ENCODE results near the gene SNRNP40. TPM values are rescaled to one million over a fixed set of nuclear protein-coding genes. Genes with fewer than 3 reads are reported as not detected.
A peak's percentile ranks its signal among the peaks of the same experiment; 100 is the strongest.

SNRNP40 gene
- total RNA-seq (10 to 100 TPM; 48.4 to 53.7 TPM), total RNA-seq (33.4 to 162 (median 61.8) reads per million in 172 experiments)
- 43.0 TPM for polyA plus RNA-seq (2013, experiment 1 of 2)
- polyA plus RNA-seq (2013, experiment 2 of 2) = 45.4 TPM

DNA sequence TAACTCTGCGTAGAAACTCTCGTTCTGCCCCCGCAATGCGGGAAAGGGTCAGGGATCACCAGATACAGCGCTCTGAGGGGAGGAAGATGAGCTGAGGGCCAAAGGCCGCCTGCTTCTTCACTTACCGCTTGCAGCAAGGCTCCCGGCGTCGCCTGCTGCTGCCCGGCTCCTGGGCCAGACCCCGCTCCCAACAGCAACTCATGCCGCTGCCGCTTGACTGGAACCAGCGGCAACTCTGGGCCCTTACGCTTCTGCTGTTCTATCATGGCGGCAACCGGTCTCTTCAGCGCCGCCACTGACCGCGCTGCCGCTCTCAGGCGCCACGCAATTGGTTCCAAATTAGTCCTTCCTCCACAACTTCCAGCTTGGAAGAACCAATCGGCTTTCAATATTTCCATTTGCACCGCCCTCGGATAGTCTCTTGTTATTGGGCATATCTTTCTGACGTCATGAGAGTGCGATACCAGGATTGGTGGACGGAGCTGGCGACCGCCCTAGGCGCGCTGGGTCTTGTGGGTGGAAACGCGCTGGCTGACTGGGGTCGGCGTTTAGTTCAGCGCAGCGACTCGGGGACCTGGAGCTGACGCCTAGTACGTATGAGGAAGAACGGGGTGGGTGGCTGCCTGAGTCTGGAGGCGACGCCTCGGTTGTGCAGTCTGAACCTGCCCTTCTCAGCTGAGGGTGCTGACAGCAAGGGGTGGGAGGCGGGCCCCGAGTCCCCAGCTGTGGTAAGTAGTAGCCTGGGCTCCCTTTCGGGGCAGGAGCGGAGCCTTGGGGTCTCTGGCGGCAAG, at the start of gene SNRNP40, which contains the start of gene ZCCHC17:
Gene SNRNP40, minus strand, starts transcription at position 303 of the 791 bp plus-strand sequence. Its CDS starts 37 bp downstream, at position 266.
Gene ZCCHC17, plus strand, starts transcription at position 547 of the 791 bp plus-strand sequence. CDS start 13,067 bp downstream, outside the sequence.
- ATAC-seq (ENCODE audit: poor library complexity) (peak; percentile 94), DNase-seq (peak; percentile 84 to 99 (median 90))
- peak within 1 kb of the TSS; percentile 90 for H3K4me3 ChIP-seq (ENCODE audit: low read length)
- no peaks in the 10 kb centered on the region for H3K27me3 Mint-ChIP-seq
- TF ChIP-seq, protein P1, sequence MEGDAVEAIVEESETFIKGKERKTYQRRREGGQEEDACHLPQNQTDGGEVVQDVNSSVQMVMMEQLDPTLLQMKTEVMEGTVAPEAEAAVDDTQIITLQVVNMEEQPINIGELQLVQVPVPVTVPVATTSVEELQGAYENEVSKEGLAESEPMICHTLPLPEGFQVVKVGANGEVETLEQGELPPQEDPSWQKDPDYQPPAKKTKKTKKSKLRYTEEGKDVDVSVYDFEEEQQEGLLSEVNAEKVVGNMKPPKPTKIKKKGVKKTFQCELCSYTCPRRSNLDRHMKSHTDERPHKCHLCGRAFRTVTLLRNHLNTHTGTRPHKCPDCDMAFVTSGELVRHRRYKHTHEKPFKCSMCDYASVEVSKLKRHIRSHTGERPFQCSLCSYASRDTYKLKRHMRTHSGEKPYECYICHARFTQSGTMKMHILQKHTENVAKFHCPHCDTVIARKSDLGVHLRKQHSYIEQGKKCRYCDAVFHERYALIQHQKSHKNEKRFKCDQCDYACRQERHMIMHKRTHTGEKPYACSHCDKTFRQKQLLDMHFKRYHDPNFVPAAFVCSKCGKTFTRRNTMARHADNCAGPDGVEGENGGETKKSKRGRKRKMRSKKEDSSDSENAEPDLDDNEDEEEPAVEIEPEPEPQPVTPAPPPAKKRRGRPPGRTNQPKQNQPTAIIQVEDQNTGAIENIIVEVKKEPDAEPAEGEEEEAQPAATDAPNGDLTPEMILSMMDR (IDR thresholded peaks at IDR 0.05) = no peak
- no peak within 1 kb of the TSS for H3K27ac Mint-ChIP-seq
- peaks cover 20% of the 10 kb centered on the region for H3K36me3 Mint-ChIP-seq (ENCODE audit: low read depth)
- CTCF ChIA-PET = interaction anchor here (1.0 kb wide), 1 partner anchor 517 kb away, joined by 5 read pairs; no protein-coding TSS in a partner anchor
- POLR2A ChIA-PET = interaction anchor here (0.5 to 1.9 kb wide), 14 partner anchors 10 to 1830 kb away, joined by 3 to 6 read pairs (median 3); partner anchors contain the start of genes KHDRBS1, KPNA6, PEF1 and PUM1
- no peaks in the 10 kb centered on the region for H3K9me3 ChIP-seq (ENCODE audit: control insufficient read depth in 1 of 2, insufficient read depth in 1 of 2, low read length in 2 of 2)
- H3K4me1 Mint-ChIP-seq (ENCODE audit: low read depth) = peaks cover 13% of the 10 kb centered on the region
- no peak within 1 kb of the TSS for H3K4me3 Mint-ChIP-seq
- peak within 1 kb of the TSS; percentile 83 to 91 for H3K27ac ChIP-seq (ENCODE audit: low read depth in 1 of 2, low read length in 2 of 2)
- H3K4me1 ChIP-seq (ENCODE audit: insufficient read depth, low read length) = peaks cover 41% of the 10 kb centered on the region
- H3K9me3 Mint-ChIP-seq = no peaks in the 10 kb centered on the region
- peaks cover 14% of the 10 kb centered on the region for H3K36me3 ChIP-seq (ENCODE audit: insufficient read depth, low read length)
- intact Hi-C loops (cut with DNase I, micrococcal nuclease) = loop anchor here in 1 of 2 experiments (2.0 to 10.0 kb wide), 5 partner anchors 232 to 1518 kb away; partner anchors contain the start of genes PEF1, PUM1, RBBP4 and S100PBP
- H3K27me3 ChIP-seq (ENCODE audit: control insufficient read depth in 1 of 2, insufficient read depth in 2 of 2, low read length in 2 of 2) = no peaks in the 10 kb centered on the region

DNA sequence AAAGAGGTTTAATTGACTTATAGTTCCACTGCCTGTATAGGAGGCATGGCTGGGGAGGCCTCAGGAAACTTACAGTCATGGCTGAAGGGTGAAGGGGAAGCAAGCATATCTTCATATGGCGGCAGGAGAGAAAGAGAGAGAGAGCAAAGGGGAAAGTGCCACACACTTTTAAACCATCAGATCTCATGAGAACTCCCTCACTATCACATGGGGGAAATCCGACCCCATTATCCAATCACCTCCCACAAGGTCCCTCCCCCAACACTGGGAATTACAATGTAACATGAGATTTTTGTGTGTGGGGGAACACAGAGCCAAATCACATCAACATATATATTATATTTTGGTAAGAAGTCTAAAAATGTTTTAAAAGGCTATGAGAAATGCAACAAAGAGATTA, 49.0 kb upstream of the SNRNP40 start:
- Histone ChIP-seq H3K27me3 (ENCODE audit: control insufficient read depth in 1 of 2, insufficient read depth in 2 of 2, low read length in 2 of 2) (no peaks in the 10 kb centered on the region), H3K27ac (ENCODE audit: low read depth in 1 of 2, low read length in 2 of 2) (no peak overlapping the region), H3K4me3 (ENCODE audit: low read length) (no peak overlapping the region), H3K36me3 (ENCODE audit: insufficient read depth, low read length) (peaks cover 48% of the 10 kb centered on the region), H3K4me1 (ENCODE audit: insufficient read depth, low read length) (no peaks in the 10 kb centered on the region), H3K9me3 (ENCODE audit: control insufficient read depth in 1 of 2, insufficient read depth in 1 of 2, low read length in 2 of 2) (no peaks in the 10 kb centered on the region)
- Mint-ChIP-seq H3K9me3 (no peaks in the 10 kb centered on the region), H3K27ac (no peak overlapping the region), H3K4me3 (no peak overlapping the region), H3K36me3 (ENCODE audit: low read depth) (peaks cover 84% of the 10 kb centered on the region), H3K27me3 (no peaks in the 10 kb centered on the region), H3K4me1 (ENCODE audit: low read depth) (no peaks in the 10 kb centered on the region)
- intact Hi-C loops (cut with DNase I, micrococcal nuclease) = no loop called here
- TF ChIP-seq, protein P1 (IDR thresholded peaks at IDR 0.05) = no peak
- no peak for ATAC-seq (ENCODE audit: poor library complexity)
- ChIA-PET CTCF (no interaction called here), POLR2A (no interaction called here)
- no peak for DNase-seq

DNA sequence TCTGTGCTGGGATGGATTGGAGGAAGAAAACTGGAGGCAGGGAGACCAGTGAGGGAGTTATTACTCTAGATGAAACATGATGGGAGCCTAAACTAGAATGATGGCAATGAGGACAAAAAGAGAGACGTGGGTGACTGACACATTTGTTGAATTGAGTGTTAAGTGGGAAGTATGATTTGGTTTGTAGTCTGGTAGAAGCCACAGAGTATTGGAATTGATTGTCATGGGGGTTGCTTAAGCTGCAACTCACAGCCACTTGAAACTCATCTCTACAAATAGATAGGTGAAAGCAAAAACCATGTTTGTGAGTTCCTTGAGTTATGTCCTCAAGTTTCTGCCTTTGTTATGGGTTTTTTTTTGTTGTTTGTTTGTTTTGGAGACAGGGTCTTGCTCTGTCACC, 47.9 kb upstream of the SNRNP40 start:
- ChIA-PET CTCF (no interaction called here), POLR2A (no interaction called here)
- Histone ChIP-seq H3K27ac (ENCODE audit: low read depth in 1 of 2, low read length in 2 of 2) (no peak overlapping the region), H3K36me3 (ENCODE audit: insufficient read depth, low read length) (peaks cover 40% of the 10 kb centered on the region), H3K4me3 (ENCODE audit: low read length) (no peak overlapping the region), H3K9me3 (ENCODE audit: control insufficient read depth in 1 of 2, insufficient read depth in 1 of 2, low read length in 2 of 2) (no peaks in the 10 kb centered on the region), H3K27me3 (ENCODE audit: control insufficient read depth in 1 of 2, insufficient read depth in 2 of 2, low read length in 2 of 2) (no peaks in the 10 kb centered on the region), H3K4me1 (ENCODE audit: insufficient read depth, low read length) (no peaks in the 10 kb centered on the region)
- Mint-ChIP-seq H3K27ac (no peak overlapping the region), H3K4me1 (ENCODE audit: low read depth) (no peaks in the 10 kb centered on the region), H3K36me3 (ENCODE audit: low read depth) (peaks cover 81% of the 10 kb centered on the region), H3K27me3 (no peaks in the 10 kb centered on the region), H3K9me3 (no peaks in the 10 kb centered on the region), H3K4me3 (no peak overlapping the region)
- TF ChIP-seq, protein P1 (IDR thresholded peaks at IDR 0.05) = no peak
- DNase-seq (no peak), ATAC-seq (ENCODE audit: poor library complexity) (no peak)
- intact Hi-C loops (cut with DNase I, micrococcal nuclease) = no loop called here

All from CD4-positive, alpha-beta T cell (primary cell).